ENCODE data around the gene EPG5.

Gene EPG5

GRCh38 chr18:45845410-45845809 is 121.7 kb downstream of the EPG5 start:
- no peak; the same call in 1 of the 3 replicates for ATAC-seq
- no peak for TF ChIP-seq TSHZ2 (CRISPR knock-in tag; IDR thresholded peaks at IDR 0.05)
- no peak for TF ChIP-seq ARNTL (CRISPR knock-in tag; IDR thresholded peaks at IDR 0.05; ENCODE audit: borderline replicate concordance, low read depth)
- no peak for TF ChIP-seq ISL1 (CRISPR knock-in tag; IDR thresholded peaks at IDR 0.05)
- TF ChIP-seq ZNF8 (CRISPR knock-in tag; IDR thresholded peaks at IDR 0.05), result no peak
- TF ChIP-seq ZNF70 (CRISPR knock-in tag; IDR thresholded peaks at IDR 0.05), result no peak
- TF ChIP-seq ZFP3 (CRISPR knock-in tag; IDR thresholded peaks at IDR 0.05), result no peak
- TF ChIP-seq ZC3H10 (CRISPR knock-in tag; IDR thresholded peaks at IDR 0.05), result no peak
- TF ChIP-seq SNAI2 (CRISPR knock-in tag; IDR thresholded peaks at IDR 0.05), result no peak
- no peak for TF ChIP-seq OSR1 (CRISPR knock-in tag; IDR thresholded peaks at IDR 0.05)
- no peak for TF ChIP-seq GLIS3 (CRISPR knock-in tag; IDR thresholded peaks at IDR 0.05)
- no peak for TF ChIP-seq ZNF565 (CRISPR knock-in tag; conservative IDR thresholded peaks at IDR 0.05; ENCODE audit: low read depth)

- TF ChIP-seq ZNF565 (CRISPR knock-in tag; conservative IDR thresholded peaks at IDR 0.05; ENCODE audit: low read depth) (no peak), TCF4 (CRISPR knock-in tag; IDR thresholded peaks at IDR 0.05; ENCODE audit: borderline replicate concordance) (no peak), POU6F1 (CRISPR knock-in tag; IDR thresholded peaks at IDR 0.05; ENCODE audit: borderline replicate concordance, low read depth) (no peak), SNAI2 (CRISPR knock-in tag; IDR thresholded peaks at IDR 0.05) (no peak), GLIS3 (CRISPR knock-in tag; IDR thresholded peaks at IDR 0.05) (no peak)
- ATAC-seq, result no peak; the same call in 2 of the 3 replicates
These were observed 122.2 kb downstream of the EPG5 start for GRCh38 chr18:45844938-45845337.

GRCh38 chr18:45843019-45843418 is 124.1 kb downstream of the EPG5 start:
- no peak for ATAC-seq
- TF ChIP-seq SNAI2 (CRISPR knock-in tag; IDR thresholded peaks at IDR 0.05) (no peak), GLIS3 (CRISPR knock-in tag; IDR thresholded peaks at IDR 0.05) (no peak), ISL1 (CRISPR knock-in tag; IDR thresholded peaks at IDR 0.05) (no peak), ZNF70 (CRISPR knock-in tag; IDR thresholded peaks at IDR 0.05) (no peak), TSHZ2 (CRISPR knock-in tag; IDR thresholded peaks at IDR 0.05) (no peak), ZC3H10 (CRISPR knock-in tag; IDR thresholded peaks at IDR 0.05) (no peak)

GRCh38 chr18:45841765-45842442 is 125.2 kb downstream of the EPG5 start:
- ATAC-seq, result no peak
- TF ChIP-seq GLIS3 (CRISPR knock-in tag; IDR thresholded peaks at IDR 0.05) (no peak), TOX (CRISPR knock-in tag; IDR thresholded peaks at IDR 0.05; ENCODE audit: borderline replicate concordance) (no peak), RARB (CRISPR knock-in tag; IDR thresholded peaks at IDR 0.05) (no peak), TCF4 (CRISPR knock-in tag; IDR thresholded peaks at IDR 0.05; ENCODE audit: borderline replicate concordance) (no peak), ZNF565 (CRISPR knock-in tag; conservative IDR thresholded peaks at IDR 0.05; ENCODE audit: low read depth) (no peak), POU6F1 (CRISPR knock-in tag; IDR thresholded peaks at IDR 0.05; ENCODE audit: borderline replicate concordance, low read depth) (no peak), CREB5 (CRISPR knock-in tag; IDR thresholded peaks at IDR 0.05; ENCODE audit: low read depth) (no peak), ESRRG (CRISPR knock-in tag; IDR thresholded peaks at IDR 0.05) (no peak), ZNF70 (CRISPR knock-in tag; IDR thresholded peaks at IDR 0.05) (no peak), TSHZ2 (CRISPR knock-in tag; IDR thresholded peaks at IDR 0.05) (no peak), PATZ1 (CRISPR knock-in tag; IDR thresholded peaks at IDR 0.05; ENCODE audit: borderline replicate concordance) (no peak)

Data from SK-N-SH treated with all-trans-retinoic acid at 6 μM for 48 hours (cell line).